OCI-LY7 (cell line): ENCODE results near the gene TMCC1.

Experiments used
- CTCF ChIP-seq: fragments of 200-600 bp; sonication (generic); conservative IDR thresholded peaks from 2 replicates; pipeline ENCODE4 v1.5.1; 2014; ENCODE audit warnings: mild to moderate bottlenecking, antibody characterized with exemption, low read length, moderate library complexity, mixed read lengths
- EZH2phosphoT487 ChIP-seq: fragments of 200-600 bp; sonication (generic); IDR thresholded peaks from 2 replicates; pipeline ENCODE4 v1.6.1; 2018; ENCODE audit warnings: low read depth, borderline replicate concordance, mild to moderate bottlenecking, mixed run types, antibody characterized with exemption, low read length, moderate library complexity, mixed read lengths

DNA sequence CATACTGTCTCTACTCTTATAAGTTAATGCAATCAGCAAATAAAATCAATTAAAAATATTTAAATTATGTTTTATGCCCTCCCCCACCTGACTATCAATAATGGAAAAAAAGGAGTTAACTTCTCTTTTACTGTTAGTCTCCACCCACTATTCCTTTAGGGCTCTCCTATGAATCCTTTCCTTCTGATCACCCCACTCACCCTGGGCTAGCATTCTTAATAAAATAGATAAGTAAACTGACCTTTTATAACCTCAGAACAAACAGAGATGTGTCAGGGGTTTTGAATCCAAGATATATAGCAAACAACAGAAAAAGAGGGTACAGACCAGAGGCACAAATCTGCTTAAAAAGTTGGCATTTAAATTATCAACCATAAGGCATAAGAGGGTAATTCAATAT is 171.0 kb downstream of the TMCC1 start:
- no peak for TF ChIP-seq CTCF
- TF ChIP-seq EZH2phosphoT487: no peak
